Bronchial epithelial cell (primary cell): Measurements from ENCODE around the gene COX7A2. TPM values are rescaled to one million over a fixed set of nuclear protein-coding genes. Genes with fewer than 3 reads are reported as not detected.

Experiments used
- DNase-seq: peaks from one replicate; pipeline ENCODE4 v3.0.0-alpha.2; 2010; ENCODE audit warnings: low read depth
- FAIRE-seq: peaks from 2 replicates; lab custom pipeline; 2011; peaks lifted over from hg19 to GRCh38; lab: Jason Lieb, UNC
- H3K27me3 ChIP-seq: 2 replicates; pipeline ENCODE4 v1.5.1; 2011; ENCODE audit warnings: low read length; ENCODE audit not compliant: control insufficient read depth, insufficient read depth
- H3K36me3 ChIP-seq: 2 replicates; pipeline ENCODE4 v1.5.1; 2011; ENCODE audit warnings: low read length; ENCODE audit not compliant: control insufficient read depth, insufficient read depth
- H3K4me3 ChIP-seq: 2 replicates; pipeline ENCODE4 v1.5.1; 2011; ENCODE audit warnings: mild to moderate bottlenecking, low read depth, low read length, control low read depth
- total RNA-seq: library from RNA; depleted of rRNA; stranded (reverse); fragments of >200 nt; gene quantifications from 2 replicates; pipeline ENCODE4 v1.2.1, GENCODE V29; 2014
- TF ChIP-seq, protein P1 (sequence below): IDR thresholded peaks from 2 replicates; pipeline ENCODE4 v1.5.1; 2011; ENCODE audit warnings: mild to moderate bottlenecking, moderate library complexity, low read length, control low read depth, inconsistent platforms; ENCODE audit not compliant: insufficient read depth, severe bottlenecking

The COX7A2 gene
- total RNA-seq, 1 donor from 2014 or later, result 176 TPM

- Histone ChIP-seq H3K27me3 (peaks cover 1% of the 10 kb centered on the region), H3K36me3 (no peaks in the 10 kb centered on the region), H3K4me3 (peak within 1 kb of the TSS; percentile 28)
- FAIRE-seq, result no peak
- TF ChIP-seq, protein P1, sequence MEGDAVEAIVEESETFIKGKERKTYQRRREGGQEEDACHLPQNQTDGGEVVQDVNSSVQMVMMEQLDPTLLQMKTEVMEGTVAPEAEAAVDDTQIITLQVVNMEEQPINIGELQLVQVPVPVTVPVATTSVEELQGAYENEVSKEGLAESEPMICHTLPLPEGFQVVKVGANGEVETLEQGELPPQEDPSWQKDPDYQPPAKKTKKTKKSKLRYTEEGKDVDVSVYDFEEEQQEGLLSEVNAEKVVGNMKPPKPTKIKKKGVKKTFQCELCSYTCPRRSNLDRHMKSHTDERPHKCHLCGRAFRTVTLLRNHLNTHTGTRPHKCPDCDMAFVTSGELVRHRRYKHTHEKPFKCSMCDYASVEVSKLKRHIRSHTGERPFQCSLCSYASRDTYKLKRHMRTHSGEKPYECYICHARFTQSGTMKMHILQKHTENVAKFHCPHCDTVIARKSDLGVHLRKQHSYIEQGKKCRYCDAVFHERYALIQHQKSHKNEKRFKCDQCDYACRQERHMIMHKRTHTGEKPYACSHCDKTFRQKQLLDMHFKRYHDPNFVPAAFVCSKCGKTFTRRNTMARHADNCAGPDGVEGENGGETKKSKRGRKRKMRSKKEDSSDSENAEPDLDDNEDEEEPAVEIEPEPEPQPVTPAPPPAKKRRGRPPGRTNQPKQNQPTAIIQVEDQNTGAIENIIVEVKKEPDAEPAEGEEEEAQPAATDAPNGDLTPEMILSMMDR, result no peak
- DNase-seq, result peak; percentile 95
These were observed 37.6 kb downstream of the COX7A2 start, which contains the start of gene COL12A1 for GRCh38 chr6:75205776-75206575. Gene COL12A1 (minus strand): TSS chr6:75206053. CDS start chr6:75202792, 3,261 bp downstream.

DNA sequence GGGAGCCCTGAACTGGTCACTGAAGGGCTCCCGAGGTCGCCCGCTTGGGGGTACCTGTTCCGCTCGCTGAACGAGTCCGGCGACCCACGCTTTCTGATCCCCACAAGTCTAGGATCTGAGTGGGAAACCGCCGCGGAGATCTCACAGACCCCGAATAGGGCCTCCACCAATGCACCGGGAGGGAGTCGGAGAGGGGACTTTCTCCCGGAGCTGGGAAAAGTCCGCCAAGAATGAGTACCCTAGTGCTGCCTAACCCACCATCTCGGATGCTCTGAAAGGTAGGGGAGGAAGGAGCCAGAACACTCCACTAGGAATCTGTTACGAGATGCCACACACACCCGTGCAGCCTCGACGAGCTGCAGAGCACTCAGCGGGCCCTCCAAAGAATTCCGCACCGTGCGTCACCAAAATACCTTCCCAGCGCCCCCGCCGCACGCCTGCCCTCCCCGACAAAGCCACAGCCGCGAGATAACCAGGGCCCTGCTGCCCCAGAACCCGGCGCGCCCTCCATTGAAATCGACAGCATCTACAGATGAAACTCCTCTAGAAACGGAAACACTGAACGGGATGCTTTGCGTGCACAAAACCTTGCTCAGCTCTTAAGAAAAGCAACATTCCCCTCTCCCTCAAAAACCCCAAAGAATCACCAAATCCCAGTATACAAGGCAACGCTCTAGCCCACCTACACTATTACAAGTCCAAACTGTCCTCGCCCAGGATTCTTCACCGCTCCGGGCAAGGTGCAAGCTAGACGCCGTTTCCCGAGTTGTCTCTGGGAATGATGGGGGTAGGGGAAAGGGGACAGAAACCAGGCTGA is 38.4 kb downstream of the COX7A2 start:
- TF ChIP-seq, protein P1, result no peak
- H3K27me3 ChIP-seq, result peaks cover 1% of the 10 kb centered on the region
- DNase-seq, result peak; percentile 44

GRCh38 chr6:75204217-75204958 is 39.2 kb downstream of the COX7A2 start:
- FAIRE-seq (no peak), DNase-seq (peak; percentile 74)
- TF ChIP-seq, protein P1, result peak; percentile 83
- Histone ChIP-seq H3K27me3 (peaks cover 1% of the 10 kb centered on the region), H3K36me3 (no peaks in the 10 kb centered on the region), H3K4me3 (peak overlapping the region; percentile 28)

More for the DNA sequence above, 38.4 kb downstream of the COX7A2 start:
- no peaks in the 10 kb centered on the region for H3K36me3 ChIP-seq
- peak overlapping the region; percentile 28 for H3K4me3 ChIP-seq
- no peak for FAIRE-seq

- peaks cover 1% of the 10 kb centered on the region for H3K27me3 ChIP-seq
- no peaks in the 10 kb centered on the region for H3K36me3 ChIP-seq
- H3K4me3 ChIP-seq, result no peak overlapping the region
- FAIRE-seq (no peak), DNase-seq (no peak)
- TF ChIP-seq, protein P1, result no peak
These were observed 39.9 kb downstream of the COX7A2 start for GRCh38 chr6:75203721-75204120.

- no peak for DNase-seq
- no peak overlapping the region for H3K4me3 ChIP-seq
- no peaks in the 10 kb centered on the region for H3K36me3 ChIP-seq
- no peak for FAIRE-seq
- no peaks in the 10 kb centered on the region for H3K27me3 ChIP-seq
- TF ChIP-seq, protein P1, result no peak
These were observed 40.9 kb downstream of the COX7A2 start for GRCh38 chr6:75202676-75203131.
